ENCODE results near the gene HEATR5B. TPM values are rescaled to one million over a fixed set of nuclear protein-coding genes. Genes with fewer than 3 reads are reported as not detected.

Gene HEATR5B
- total RNA-seq, 2 donors from 2014 or later: 21.0 to 35.6 TPM

GRCh38 chr2:36960005-36960675, 124.0 kb downstream of the HEATR5B start:
- Histone ChIP-seq H3K4me1 (ENCODE audit: control insufficient read depth in 1 of 2, low read depth in 2 of 2) (peaks cover 20 to 35% of the 10 kb centered on the region in 2 donors), H3K27ac (no peak overlapping the region), H3K4me3 (no peak overlapping the region), H3K27me3 (replicated peaks; ENCODE audit: insufficient read depth) (no peaks in the 10 kb centered on the region), H3K9me3 (no peaks in the 10 kb centered on the region), H3K36me3 (no peaks in the 10 kb centered on the region)
- DNase-seq (ENCODE audit: low spot score) (no peak), ATAC-seq (ENCODE audit: insufficient number of reproducible peaks, low FRiP score, low read depth) (no peak)
- TF ChIP-seq, protein P1, sequence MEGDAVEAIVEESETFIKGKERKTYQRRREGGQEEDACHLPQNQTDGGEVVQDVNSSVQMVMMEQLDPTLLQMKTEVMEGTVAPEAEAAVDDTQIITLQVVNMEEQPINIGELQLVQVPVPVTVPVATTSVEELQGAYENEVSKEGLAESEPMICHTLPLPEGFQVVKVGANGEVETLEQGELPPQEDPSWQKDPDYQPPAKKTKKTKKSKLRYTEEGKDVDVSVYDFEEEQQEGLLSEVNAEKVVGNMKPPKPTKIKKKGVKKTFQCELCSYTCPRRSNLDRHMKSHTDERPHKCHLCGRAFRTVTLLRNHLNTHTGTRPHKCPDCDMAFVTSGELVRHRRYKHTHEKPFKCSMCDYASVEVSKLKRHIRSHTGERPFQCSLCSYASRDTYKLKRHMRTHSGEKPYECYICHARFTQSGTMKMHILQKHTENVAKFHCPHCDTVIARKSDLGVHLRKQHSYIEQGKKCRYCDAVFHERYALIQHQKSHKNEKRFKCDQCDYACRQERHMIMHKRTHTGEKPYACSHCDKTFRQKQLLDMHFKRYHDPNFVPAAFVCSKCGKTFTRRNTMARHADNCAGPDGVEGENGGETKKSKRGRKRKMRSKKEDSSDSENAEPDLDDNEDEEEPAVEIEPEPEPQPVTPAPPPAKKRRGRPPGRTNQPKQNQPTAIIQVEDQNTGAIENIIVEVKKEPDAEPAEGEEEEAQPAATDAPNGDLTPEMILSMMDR (IDR thresholded peaks at IDR 0.05): no peak

DNA sequence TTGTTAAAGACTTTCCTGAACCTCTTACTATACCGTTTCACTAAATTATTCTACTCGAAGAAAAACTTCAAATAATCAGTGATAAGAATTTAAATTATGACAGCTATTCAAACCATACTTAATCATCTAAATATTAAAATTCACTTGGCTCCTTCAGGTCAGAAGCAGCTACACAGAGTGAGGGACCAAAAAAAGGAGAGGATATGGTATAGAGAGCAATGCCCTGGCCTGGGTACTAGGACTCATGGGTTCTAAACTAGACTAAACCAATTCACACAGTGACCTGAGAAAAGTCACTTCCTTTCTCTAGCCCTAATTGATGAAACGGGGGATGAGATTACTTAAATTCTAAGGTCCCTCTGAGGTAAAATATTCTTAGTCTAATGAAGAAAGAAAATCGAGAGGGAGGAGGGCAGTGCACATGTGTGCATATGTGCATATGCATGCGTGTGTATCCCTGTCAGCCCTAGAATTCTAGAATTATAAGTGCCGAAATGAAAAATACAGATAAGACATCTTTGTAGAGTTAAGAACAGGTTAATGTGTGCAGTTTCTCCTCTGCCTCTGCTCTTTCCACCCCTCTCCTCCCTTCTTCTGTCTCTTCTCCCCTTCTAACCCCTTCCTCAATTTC, 129.1 kb downstream of the HEATR5B start:
- peaks cover 26 to 36% of the 10 kb centered on the region in 2 donors for H3K4me1 ChIP-seq (ENCODE audit: control insufficient read depth in 1 of 2, low read depth in 2 of 2)
- no peak for ATAC-seq (ENCODE audit: insufficient number of reproducible peaks, low FRiP score, low read depth)
- H3K36me3 ChIP-seq: no peaks in the 10 kb centered on the region
- no peak for DNase-seq (ENCODE audit: low spot score)
- H3K4me3 ChIP-seq: peak overlapping the region; percentile 45
- H3K9me3 ChIP-seq: no peaks in the 10 kb centered on the region
- TF ChIP-seq, protein P1 (IDR thresholded peaks at IDR 0.05): no peak
- peak overlapping the region; percentile 7 to 43 for H3K27ac ChIP-seq
- H3K27me3 ChIP-seq (replicated peaks; ENCODE audit: insufficient read depth): no peaks in the 10 kb centered on the region

- H3K27me3 ChIP-seq (replicated peaks; ENCODE audit: insufficient read depth): no peaks in the 10 kb centered on the region
- H3K4me1 ChIP-seq (ENCODE audit: control insufficient read depth in 1 of 2, low read depth in 2 of 2): peaks cover 26 to 36% of the 10 kb centered on the region in 2 donors
- H3K4me3 ChIP-seq: no peak overlapping the region
- peak overlapping the region in 1 of 2 donors; percentile 57 for H3K27ac ChIP-seq
- H3K9me3 ChIP-seq: no peaks in the 10 kb centered on the region
- ATAC-seq (ENCODE audit: insufficient number of reproducible peaks, low FRiP score, low read depth) (no peak), DNase-seq (ENCODE audit: low spot score) (no peak)
- no peaks in the 10 kb centered on the region for H3K36me3 ChIP-seq
- TF ChIP-seq, protein P1 (IDR thresholded peaks at IDR 0.05): no peak
These were observed 131.4 kb downstream of the HEATR5B start for GRCh38 chr2:36952748-36953197.

DNA sequence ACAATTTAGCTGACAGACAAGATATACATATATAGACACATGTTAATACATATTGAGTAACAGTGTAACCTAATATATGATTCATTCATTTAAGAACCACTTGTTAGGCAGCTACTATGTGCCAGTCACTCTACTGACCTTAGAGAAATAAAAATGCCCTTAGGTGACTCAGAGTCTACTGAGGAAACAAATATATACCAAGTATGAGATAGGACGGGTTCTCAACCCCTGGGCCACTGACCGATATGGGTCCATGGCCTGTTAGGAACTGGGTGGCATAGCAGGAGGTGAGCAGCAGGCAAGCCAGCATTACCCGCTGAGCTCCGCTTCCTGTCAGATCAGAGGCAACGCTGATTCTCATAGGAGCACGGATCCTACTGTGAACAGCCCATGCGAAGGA, 132.6 kb downstream of the HEATR5B start:
- H3K27me3 ChIP-seq (replicated peaks; ENCODE audit: insufficient read depth): no peaks in the 10 kb centered on the region
- TF ChIP-seq, protein P1 (IDR thresholded peaks at IDR 0.05): no peak
- H3K4me1 ChIP-seq (ENCODE audit: control insufficient read depth in 1 of 2, low read depth in 2 of 2): peaks cover 20 to 27% of the 10 kb centered on the region in 2 donors
- no peak overlapping the region for H3K4me3 ChIP-seq
- H3K36me3 ChIP-seq: no peaks in the 10 kb centered on the region
- H3K9me3 ChIP-seq: no peaks in the 10 kb centered on the region
- H3K27ac ChIP-seq: peak overlapping the region in 1 of 2 donors; percentile 57
- DNase-seq (ENCODE audit: low spot score) (no peak), ATAC-seq (ENCODE audit: insufficient number of reproducible peaks, low FRiP score, low read depth) (no peak)

GRCh38 chr2:36951027-36951518, 133.1 kb downstream of the HEATR5B start:
- H3K36me3 ChIP-seq: no peaks in the 10 kb centered on the region
- H3K4me1 ChIP-seq (ENCODE audit: control insufficient read depth in 1 of 2, low read depth in 2 of 2): peaks cover 23 to 26% of the 10 kb centered on the region in 2 donors
- H3K4me3 ChIP-seq: no peak overlapping the region
- DNase-seq (ENCODE audit: low spot score) (no peak), ATAC-seq (ENCODE audit: insufficient number of reproducible peaks, low FRiP score, low read depth) (no peak)
- H3K9me3 ChIP-seq: no peaks in the 10 kb centered on the region
- TF ChIP-seq, protein P1 (IDR thresholded peaks at IDR 0.05): no peak
- H3K27me3 ChIP-seq (replicated peaks; ENCODE audit: insufficient read depth): no peaks in the 10 kb centered on the region
- peak overlapping the region in 1 of 2 donors; percentile 6 for H3K27ac ChIP-seq
